K562 (cell line): ENCODE results near the gene ZSCAN21. TPM values are rescaled to one million over a fixed set of nuclear protein-coding genes. Genes with fewer than 3 reads are reported as not detected.

ENCODE experiments used
- POLR2B ChIP-seq: fragments of 450-650 bp; IDR thresholded peaks from 2 replicates; pipeline ENCODE4 v1.6.1; 2018; ENCODE audit warnings: low read depth; ENCODE audit not compliant: partially characterized antibody
- SUPT5H ChIP-seq: fragments of 450-650 bp; IDR thresholded peaks from 2 replicates; pipeline ENCODE4 v1.6.1; 2016
- ZBTB12 ChIP-seq: fragments of 250-450 bp; sonication (Bioruptor Pico); IDR thresholded peaks from 2 replicates; pipeline ENCODE4 v1.4.0; 2020
- ZC3H8 ChIP-seq: fragments of 450-650 bp; IDR thresholded peaks from 2 replicates; pipeline ENCODE4 v1.6.1; 2017
- ZNF224 ChIP-seq: sonication (generic); formaldehyde crosslinking; IDR thresholded peaks from 2 replicates; pipeline ENCODE4 v1.8.0; 2022; ENCODE audit warnings: mild to moderate bottlenecking, missing genetic modification reagents
- ZNF436 ChIP-seq: fragments of 250-450, 450-650 bp; sonication (Bioruptor Pico); formaldehyde crosslinking; IDR thresholded peaks from 2 replicates; pipeline ENCODE4 v1.7.0; 2020; ENCODE audit warnings: mild to moderate bottlenecking
- ZNF583 ChIP-seq: fragments of 250-450 bp; sonication (Bioruptor Pico); IDR thresholded peaks from 2 replicates; pipeline ENCODE4 v1.4.0; 2020
- polyA plus RNA-seq, 8 experiments: library from polyadenylated mRNA; depleted of rRNA in 4 of 8; stranded (reverse) in 5 of 8; unstranded in 3 of 8; fragments of >200 nt; fragmentation: Nextera tagmentation in 2 of 8; fragmentation: Illumina TruSeq in 1 of 8; extraction: Ambion mirVana in 2 of 8; extraction: Trizol in 1 of 8; gene quantifications; 2 replicates each; pipeline versions ENCODE4 v1.2.1 to v1.2.3, GENCODE V29; 2011 to 2014; ENCODE audit warnings: inconsistent platforms in 1 of 8, missing spikeins in 1 of 8
- total RNA-seq, 7 experiments: library from RNA; depleted of rRNA in 6 of 7; stranded (reverse); fragments of >200 nt in 6 of 7; fragmentation: Illumina TruSeq in 2 of 7; extraction: Trizol in 2 of 7; gene quantifications; 2 replicates each; pipeline versions ENCODE4 v1.2.1 to v1.2.3, GENCODE V29; 2011 to 2021; ENCODE audit warnings: low replicate concordance in 1 of 7
- TF ChIP-seq, protein P1 (sequence below): fragments of 250-450 bp; sonication (Bioruptor Pico); IDR thresholded peaks from 2 replicates; pipeline ENCODE4 v1.4.0; 2020; ENCODE audit warnings: mild to moderate bottlenecking, moderate library complexity

ZSCAN21 gene
- total and polyA plus RNA-seq, 9 of the 15 experiments (the other 6 are each of a cell fraction or from before 2014, with no cell fraction given), result 5.9 to 15.5 (median 13.2) TPM

GRCh38 chr7:100027197-100027596 lies 22.4 kb upstream of the ZSCAN21 start (continued):
- TF ChIP-seq, protein P1, sequence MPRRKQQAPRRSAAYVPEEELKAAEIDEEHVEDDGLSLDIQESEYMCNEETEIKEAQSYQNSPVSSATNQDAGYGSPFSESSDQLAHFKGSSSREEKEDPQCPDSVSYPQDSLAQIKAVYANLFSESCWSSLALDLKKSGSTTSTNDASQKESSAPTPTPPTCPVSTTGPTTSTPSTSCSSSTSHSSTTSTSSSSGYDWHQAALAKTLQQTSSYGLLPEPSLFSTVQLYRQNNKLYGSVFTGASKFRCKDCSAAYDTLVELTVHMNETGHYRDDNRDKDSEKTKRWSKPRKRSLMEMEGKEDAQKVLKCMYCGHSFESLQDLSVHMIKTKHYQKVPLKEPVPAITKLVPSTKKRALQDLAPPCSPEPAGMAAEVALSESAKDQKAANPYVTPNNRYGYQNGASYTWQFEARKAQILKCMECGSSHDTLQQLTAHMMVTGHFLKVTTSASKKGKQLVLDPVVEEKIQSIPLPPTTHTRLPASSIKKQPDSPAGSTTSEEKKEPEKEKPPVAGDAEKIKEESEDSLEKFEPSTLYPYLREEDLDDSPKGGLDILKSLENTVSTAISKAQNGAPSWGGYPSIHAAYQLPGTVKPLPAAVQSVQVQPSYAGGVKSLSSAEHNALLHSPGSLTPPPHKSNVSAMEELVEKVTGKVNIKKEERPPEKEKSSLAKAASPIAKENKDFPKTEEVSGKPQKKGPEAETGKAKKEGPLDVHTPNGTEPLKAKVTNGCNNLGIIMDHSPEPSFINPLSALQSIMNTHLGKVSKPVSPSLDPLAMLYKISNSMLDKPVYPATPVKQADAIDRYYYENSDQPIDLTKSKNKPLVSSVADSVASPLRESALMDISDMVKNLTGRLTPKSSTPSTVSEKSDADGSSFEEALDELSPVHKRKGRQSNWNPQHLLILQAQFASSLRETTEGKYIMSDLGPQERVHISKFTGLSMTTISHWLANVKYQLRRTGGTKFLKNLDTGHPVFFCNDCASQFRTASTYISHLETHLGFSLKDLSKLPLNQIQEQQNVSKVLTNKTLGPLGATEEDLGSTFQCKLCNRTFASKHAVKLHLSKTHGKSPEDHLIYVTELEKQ, result no peak
- TF ChIP-seq ZBTB12 (CRISPR knock-in tag), result no peak
- TF ChIP-seq ZNF583 (CRISPR knock-in tag), result no peak
- no peak for TF ChIP-seq ZC3H8
- TF ChIP-seq POLR2B, result peak; percentile 25
- no peak for TF ChIP-seq ZNF436 (CRISPR knock-in tag)
- no peak for TF ChIP-seq ZNF224
- TF ChIP-seq SUPT5H, result peak; percentile 53; the same call in 1 of the 2 replicates
